ENCODE measurements around the gene PAF1.

PAF1 gene

DNA sequence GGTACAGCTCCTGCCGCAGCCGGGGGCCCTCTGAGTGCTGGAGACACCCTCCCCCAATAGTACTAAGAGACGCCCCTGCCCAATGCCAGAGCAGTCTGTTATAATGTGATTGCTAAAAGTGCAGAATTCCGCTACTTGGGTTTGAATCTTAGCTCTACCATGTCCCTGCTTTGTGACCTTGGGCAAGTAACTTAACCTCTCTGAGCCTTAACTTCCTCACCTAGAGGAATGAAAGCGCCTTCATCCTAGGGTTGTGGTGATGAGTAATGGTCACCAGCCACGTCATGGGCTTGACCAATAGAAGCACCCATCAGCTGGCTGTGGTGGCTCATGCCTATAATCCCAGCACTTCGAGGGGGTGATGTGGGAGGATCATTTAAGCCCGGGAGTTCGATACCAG, 28.1 kb upstream of the PAF1 start:
- Histone ChIP-seq H3K36me3 (ENCODE audit: control insufficient read depth in 1 of 2, insufficient read depth in 2 of 2, low read length in 2 of 2) (peaks cover 78 to 84% of the 10 kb centered on the region in 2 experiments), H3K4me1 (ENCODE audit: control insufficient read depth in 1 of 2, insufficient read depth in 2 of 2, low read length in 2 of 2) (peaks cover 10% of the 10 kb centered on the region in 2 experiments), H3K4me3 (ENCODE audit: low read depth, low read length) (no peak overlapping the region), H3K79me1 (ENCODE audit: low read length) (peaks cover under 1% of the 10 kb centered on the region), H3K23ac (ENCODE audit: low read length) (no peak overlapping the region), H3K14ac (ENCODE audit: low read length) (no peak overlapping the region), H2BK120ac (ENCODE audit: insufficient read depth, low read length, poor library complexity) (no peak overlapping the region), H2AFZ (ENCODE audit: insufficient read depth, low read length, poor library complexity) (no peak overlapping the region), H3K27ac (ENCODE audit: low read depth, low read length) (no peak overlapping the region), H3K18ac (ENCODE audit: low read length) (no peak overlapping the region), H2BK5ac (ENCODE audit: low read depth, low read length, poor library complexity) (no peak overlapping the region), H3K9me3 (ENCODE audit: insufficient read depth, low read depth, low read length) (no peaks in the 10 kb centered on the region), H2BK12ac (ENCODE audit: low read length) (no peak overlapping the region), H2AK5ac (ENCODE audit: low read length) (no peak overlapping the region), H3K9ac (ENCODE audit: low read length) (no peak overlapping the region), H3K79me2 (ENCODE audit: control insufficient read depth, insufficient read depth, low read length, poor library complexity) (peaks cover 7% of the 10 kb centered on the region), H4K91ac (ENCODE audit: low read depth, low read length) (no peak overlapping the region), H4K8ac (ENCODE audit: low read depth, low read length) (no peak overlapping the region), H3K27me3 (ENCODE audit: insufficient read depth, low read length) (no peaks in the 10 kb centered on the region), H3K4ac (ENCODE audit: low read depth, low read length) (no peak overlapping the region), H3K4me2 (ENCODE audit: low read length) (no peak overlapping the region), H4K12ac (ENCODE audit: low read depth, low read length) (no peak overlapping the region)
- DNase-seq, result no peak
- WGBS (ENCODE audit: extremely low coverage, insufficient coverage, insufficient read length), result no CpG with 5 or more reads among the region's 9 CpGs

DNA sequence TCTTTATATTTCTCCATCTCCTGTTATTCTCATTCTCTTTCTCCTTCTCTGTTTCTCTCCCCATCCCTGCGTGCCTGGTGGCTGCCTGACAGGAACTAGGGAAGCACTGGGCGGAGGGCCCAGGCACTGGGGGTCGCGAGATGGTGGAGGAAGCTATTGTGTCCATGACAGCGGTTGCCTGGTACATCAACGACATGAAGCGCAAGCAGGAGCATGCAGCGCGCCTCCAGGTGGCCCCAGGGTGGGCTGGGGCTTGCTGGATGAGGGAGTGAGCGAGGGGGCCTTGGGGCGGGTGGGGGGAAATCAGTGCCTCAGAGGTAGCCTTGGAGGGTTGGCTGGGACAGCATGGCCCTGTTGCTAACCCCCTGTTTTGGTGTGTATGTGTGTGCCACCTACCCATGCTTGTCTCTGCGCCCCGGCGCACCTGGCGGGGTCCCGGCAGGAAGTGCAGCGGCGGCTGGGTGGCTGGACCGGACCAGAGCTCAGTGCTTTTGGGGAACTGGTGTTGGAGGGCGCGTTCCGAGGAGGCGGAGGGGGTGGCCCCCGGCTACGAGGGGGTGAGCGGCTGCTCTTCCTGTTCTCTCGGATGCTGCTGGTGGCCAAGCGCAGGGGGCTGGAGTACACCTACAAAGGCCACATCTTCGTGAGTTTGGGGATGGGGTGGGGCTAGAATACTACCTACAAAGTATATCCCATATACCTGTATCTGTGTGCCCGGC, 26.7 kb upstream of the PAF1 start:
- H3K9me3 ChIP-seq (ENCODE audit: insufficient read depth, low read depth, low read length), result no peaks in the 10 kb centered on the region
- H3K79me2 ChIP-seq (ENCODE audit: control insufficient read depth, insufficient read depth, low read length, poor library complexity), result peaks cover 18% of the 10 kb centered on the region
- H4K91ac ChIP-seq (ENCODE audit: low read depth, low read length), result no peak overlapping the region
- H3K27ac ChIP-seq (ENCODE audit: low read depth, low read length), result no peak overlapping the region
- no peak overlapping the region for H3K23ac ChIP-seq (ENCODE audit: low read length)
- H3K18ac ChIP-seq (ENCODE audit: low read length), result no peak overlapping the region
- H3K14ac ChIP-seq (ENCODE audit: low read length), result no peak overlapping the region
- H2BK120ac ChIP-seq (ENCODE audit: insufficient read depth, low read length, poor library complexity), result no peak overlapping the region
- no peak overlapping the region for H3K4ac ChIP-seq (ENCODE audit: low read depth, low read length)
- H2BK5ac ChIP-seq (ENCODE audit: low read depth, low read length, poor library complexity), result no peak overlapping the region
- H3K9ac ChIP-seq (ENCODE audit: low read length), result no peak overlapping the region
- H3K36me3 ChIP-seq (ENCODE audit: control insufficient read depth in 1 of 2, insufficient read depth in 2 of 2, low read length in 2 of 2), result peaks cover 64 to 70% of the 10 kb centered on the region in 2 experiments
- H2AFZ ChIP-seq (ENCODE audit: insufficient read depth, low read length, poor library complexity), result no peak overlapping the region
- H3K4me1 ChIP-seq (ENCODE audit: control insufficient read depth in 1 of 2, insufficient read depth in 2 of 2, low read length in 2 of 2), result peaks cover 10% of the 10 kb centered on the region in 2 experiments
- WGBS (ENCODE audit: extremely low coverage, insufficient coverage, insufficient read length), result no CpG with 5 or more reads among the region's 30 CpGs
- no peak overlapping the region for H4K12ac ChIP-seq (ENCODE audit: low read depth, low read length)
- no peaks in the 10 kb centered on the region for H3K27me3 ChIP-seq (ENCODE audit: insufficient read depth, low read length)
- no peak overlapping the region for H2BK12ac ChIP-seq (ENCODE audit: low read length)
- DNase-seq, result no peak
- H3K4me2 ChIP-seq (ENCODE audit: low read length), result no peak overlapping the region
- H3K79me1 ChIP-seq (ENCODE audit: low read length), result peaks cover 13% of the 10 kb centered on the region
- H2AK5ac ChIP-seq (ENCODE audit: low read length), result no peak overlapping the region
- no peak overlapping the region for H4K8ac ChIP-seq (ENCODE audit: low read depth, low read length)
- no peak overlapping the region for H3K4me3 ChIP-seq (ENCODE audit: low read depth, low read length)

DNA sequence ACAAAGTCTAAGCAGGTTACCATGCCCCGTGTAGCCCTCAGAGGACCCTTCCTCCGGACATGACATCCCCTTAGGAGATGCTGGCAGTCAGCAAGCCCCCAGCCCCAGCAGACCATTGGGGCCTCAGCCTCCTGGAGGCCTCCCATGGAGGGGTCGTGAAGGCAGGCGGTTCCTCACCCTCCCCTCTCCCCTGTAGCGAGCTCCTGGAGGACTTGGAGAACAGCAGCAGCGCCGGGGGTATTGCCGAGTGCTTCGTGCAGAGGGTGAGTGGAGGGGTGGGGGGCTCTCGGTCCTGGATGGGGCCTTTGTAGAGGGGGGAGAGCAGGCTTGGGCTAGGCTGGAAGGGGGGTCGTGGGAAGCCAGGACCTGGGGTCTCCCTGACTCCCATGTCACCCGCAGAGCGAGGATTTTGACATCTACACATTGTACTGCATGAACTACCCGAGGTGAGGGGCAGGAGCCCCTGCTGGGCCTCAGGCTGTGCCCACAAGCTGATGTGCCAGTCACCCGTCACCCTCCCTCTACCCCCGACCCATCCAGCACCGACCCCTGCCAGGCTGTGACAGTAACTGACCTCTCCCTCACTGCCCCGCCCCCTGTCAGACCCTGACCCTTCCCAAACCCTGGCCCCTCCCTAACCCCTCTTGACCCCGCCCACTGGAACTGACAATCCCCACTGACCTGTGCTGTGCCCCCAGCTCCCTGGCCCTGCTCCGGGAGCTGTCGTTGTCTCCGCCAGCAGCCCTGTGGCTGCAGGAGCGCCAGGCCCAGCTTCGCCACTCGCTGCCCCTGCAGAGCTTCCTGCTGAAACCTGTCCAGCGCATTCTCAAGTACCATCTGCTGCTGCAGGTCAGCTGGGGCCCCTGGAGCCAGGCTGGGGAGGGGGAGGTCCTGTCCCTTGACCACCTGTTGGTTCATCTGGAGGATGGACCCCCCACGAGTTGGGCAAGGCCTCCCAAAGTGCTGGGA, 25.5 kb upstream of the PAF1 start:
- Histone ChIP-seq H3K4me3 (ENCODE audit: low read depth, low read length) (no peak overlapping the region), H3K27me3 (ENCODE audit: insufficient read depth, low read length) (no peaks in the 10 kb centered on the region), H3K27ac (ENCODE audit: low read depth, low read length) (no peak overlapping the region), H2AK5ac (ENCODE audit: low read length) (no peak overlapping the region), H4K91ac (ENCODE audit: low read depth, low read length) (no peak overlapping the region), H4K8ac (ENCODE audit: low read depth, low read length) (no peak overlapping the region), H3K9me3 (ENCODE audit: insufficient read depth, low read depth, low read length) (no peaks in the 10 kb centered on the region), H3K79me2 (ENCODE audit: control insufficient read depth, insufficient read depth, low read length, poor library complexity) (peaks cover 18% of the 10 kb centered on the region), H3K23ac (ENCODE audit: low read length) (no peak overlapping the region), H3K9ac (ENCODE audit: low read length) (no peak overlapping the region), H2BK120ac (ENCODE audit: insufficient read depth, low read length, poor library complexity) (no peak overlapping the region), H2AFZ (ENCODE audit: insufficient read depth, low read length, poor library complexity) (no peak overlapping the region), H3K79me1 (ENCODE audit: low read length) (peaks cover 15% of the 10 kb centered on the region), H3K36me3 (ENCODE audit: control insufficient read depth in 1 of 2, insufficient read depth in 2 of 2, low read length in 2 of 2) (peaks cover 57 to 61% of the 10 kb centered on the region in 2 experiments), H3K4me2 (ENCODE audit: low read length) (no peak overlapping the region), H3K4ac (ENCODE audit: low read depth, low read length) (no peak overlapping the region), H4K12ac (ENCODE audit: low read depth, low read length) (no peak overlapping the region), H3K4me1 (ENCODE audit: control insufficient read depth in 1 of 2, insufficient read depth in 2 of 2, low read length in 2 of 2) (peaks cover 10 to 11% of the 10 kb centered on the region in 2 experiments), H2BK5ac (ENCODE audit: low read depth, low read length, poor library complexity) (no peak overlapping the region), H3K18ac (ENCODE audit: low read length) (no peak overlapping the region), H3K14ac (ENCODE audit: low read length) (no peak overlapping the region), H2BK12ac (ENCODE audit: low read length) (no peak overlapping the region)
- no peak for DNase-seq
- WGBS (ENCODE audit: extremely low coverage, insufficient coverage, insufficient read length), result no CpG with 5 or more reads among the region's 27 CpGs

DNA sequence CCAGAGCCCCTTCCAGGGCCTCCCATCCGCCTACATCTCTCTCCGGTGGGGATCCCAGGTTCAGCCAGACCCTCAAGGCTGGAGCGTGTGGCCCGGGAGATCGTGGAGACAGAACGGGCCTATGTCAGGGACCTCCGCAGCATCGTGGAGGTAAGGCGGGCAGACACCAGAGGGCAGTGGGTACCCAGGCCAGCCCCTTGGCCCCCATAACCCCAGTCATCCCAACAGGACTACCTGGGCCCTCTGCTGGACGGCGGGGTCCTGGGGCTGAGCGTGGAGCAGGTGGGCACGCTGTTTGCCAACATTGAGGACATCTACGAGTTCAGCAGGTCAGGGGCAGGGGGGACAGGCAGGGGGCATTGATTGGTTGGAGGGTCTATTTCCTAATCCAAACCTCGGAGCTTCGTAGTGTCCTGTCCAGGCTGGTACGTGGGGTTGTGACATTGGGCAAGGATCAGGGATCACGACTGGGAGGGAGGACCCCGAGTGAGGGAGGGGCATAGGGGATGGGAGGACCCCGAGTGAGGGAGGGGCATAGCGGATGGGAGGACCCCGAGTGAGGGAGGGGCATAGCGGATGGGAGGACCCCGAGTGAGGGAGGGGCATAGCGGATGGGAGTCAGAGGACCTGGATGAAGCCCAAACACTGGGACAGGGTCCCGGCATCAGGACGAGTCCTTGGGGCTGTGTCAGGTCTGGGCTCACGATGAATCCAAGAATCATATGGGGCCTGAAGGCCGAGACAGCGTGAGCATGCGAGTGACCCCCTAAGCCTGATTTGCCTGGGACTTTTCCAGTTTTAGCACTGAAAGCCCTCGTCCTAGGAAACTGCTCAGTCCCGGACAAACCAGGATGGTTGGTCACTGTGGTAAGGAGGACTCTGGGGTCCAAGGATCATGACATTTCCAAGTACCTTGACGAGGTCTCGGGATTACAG, 24.5 kb upstream of the PAF1 start:
- H3K36me3 ChIP-seq (ENCODE audit: control insufficient read depth in 1 of 2, insufficient read depth in 2 of 2, low read length in 2 of 2), result peaks cover 46 to 50% of the 10 kb centered on the region in 2 experiments
- H3K9ac ChIP-seq (ENCODE audit: low read length), result no peak overlapping the region
- no peak overlapping the region for H2BK5ac ChIP-seq (ENCODE audit: low read depth, low read length, poor library complexity)
- H3K18ac ChIP-seq (ENCODE audit: low read length), result peak overlapping the region; percentile 19
- DNase-seq, result no peak
- H4K91ac ChIP-seq (ENCODE audit: low read depth, low read length), result no peak overlapping the region
- H3K14ac ChIP-seq (ENCODE audit: low read length), result peak overlapping the region; percentile 20
- H2BK12ac ChIP-seq (ENCODE audit: low read length), result no peak overlapping the region
- H4K12ac ChIP-seq (ENCODE audit: low read depth, low read length), result no peak overlapping the region
- peak overlapping the region; percentile 40 for H3K4me3 ChIP-seq (ENCODE audit: low read depth, low read length)
- peaks cover 20% of the 10 kb centered on the region for H3K79me2 ChIP-seq (ENCODE audit: control insufficient read depth, insufficient read depth, low read length, poor library complexity)
- no peaks in the 10 kb centered on the region for H3K9me3 ChIP-seq (ENCODE audit: insufficient read depth, low read depth, low read length)
- H2BK120ac ChIP-seq (ENCODE audit: insufficient read depth, low read length, poor library complexity), result no peak overlapping the region
- no peak overlapping the region for H3K23ac ChIP-seq (ENCODE audit: low read length)
- H3K4ac ChIP-seq (ENCODE audit: low read depth, low read length), result peak overlapping the region; percentile 53
- peaks cover 18 to 20% of the 10 kb centered on the region in 2 experiments for H3K4me1 ChIP-seq (ENCODE audit: control insufficient read depth in 1 of 2, insufficient read depth in 2 of 2, low read length in 2 of 2)
- no peak overlapping the region for H4K8ac ChIP-seq (ENCODE audit: low read depth, low read length)
- peaks cover 19% of the 10 kb centered on the region for H3K79me1 ChIP-seq (ENCODE audit: low read length)
- no peak overlapping the region for H2AFZ ChIP-seq (ENCODE audit: insufficient read depth, low read length, poor library complexity)
- peak overlapping the region; percentile 73 for H3K4me2 ChIP-seq (ENCODE audit: low read length)
- no peak overlapping the region for H3K27ac ChIP-seq (ENCODE audit: low read depth, low read length)
- WGBS (ENCODE audit: extremely low coverage, insufficient coverage, insufficient read length), result no CpG with 5 or more reads among the region's 35 CpGs
- no peak overlapping the region for H2AK5ac ChIP-seq (ENCODE audit: low read length)
- H3K27me3 ChIP-seq (ENCODE audit: insufficient read depth, low read length), result no peaks in the 10 kb centered on the region
